Cortex of kidney (tissue), 1 donor: ENCODE measurements around the gene MORN3.
"Not testable (repeated sequence)": the region's sequence is repeated elsewhere in the genome, so short reads cannot be mapped to it uniquely, and the experiment has no call there.

Source experiments
- DNase-seq: peaks from one replicate; lab custom pipeline; 2025; lab: John Stamatoyannopoulos, UW

The MORN3 gene

DNA sequence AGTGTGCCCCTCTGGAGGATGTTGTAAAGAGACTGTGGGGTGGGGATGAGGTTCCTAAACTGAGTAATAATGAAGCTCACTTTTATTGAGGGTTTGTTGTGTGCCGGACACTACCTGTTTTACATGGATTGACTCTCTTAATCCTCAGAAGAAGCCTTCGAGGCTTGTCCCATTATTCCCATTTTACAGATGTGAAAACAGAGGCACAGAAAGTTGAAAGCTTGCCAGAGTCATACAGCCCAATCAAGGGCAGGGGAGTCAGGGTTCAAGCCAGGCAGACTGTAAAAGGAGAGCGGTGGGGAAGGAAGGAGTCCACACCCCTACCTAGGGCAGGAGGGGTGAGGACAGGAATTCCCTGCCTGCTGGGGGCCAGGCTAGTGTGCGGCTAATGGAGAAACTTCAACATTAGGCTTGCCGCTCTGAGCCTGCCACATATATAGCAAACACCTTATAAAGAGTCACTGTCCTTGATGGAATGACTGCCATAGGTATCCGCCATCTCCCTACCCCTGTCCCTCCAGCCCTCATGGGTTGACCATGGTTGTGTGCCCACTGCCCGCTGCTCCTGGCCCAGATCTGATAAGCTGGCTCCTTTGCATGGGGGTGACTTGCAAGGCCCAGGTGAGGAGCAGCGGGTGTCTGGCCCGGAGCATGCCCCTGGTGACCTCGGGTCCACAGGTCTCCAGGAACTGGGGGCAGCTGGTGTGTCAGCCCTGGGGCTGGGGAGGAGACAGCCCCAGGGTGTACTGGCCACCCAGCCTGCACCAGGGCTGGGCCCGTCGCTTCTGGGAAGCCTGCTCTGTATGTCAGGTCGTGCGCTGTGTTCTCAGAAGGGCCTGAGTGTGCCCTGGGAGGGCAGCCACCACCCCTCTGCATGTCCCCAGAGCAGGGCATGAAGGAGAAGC lies 30.9 kb downstream of the MORN3 start:
- DNase-seq, result no peak

DNA sequence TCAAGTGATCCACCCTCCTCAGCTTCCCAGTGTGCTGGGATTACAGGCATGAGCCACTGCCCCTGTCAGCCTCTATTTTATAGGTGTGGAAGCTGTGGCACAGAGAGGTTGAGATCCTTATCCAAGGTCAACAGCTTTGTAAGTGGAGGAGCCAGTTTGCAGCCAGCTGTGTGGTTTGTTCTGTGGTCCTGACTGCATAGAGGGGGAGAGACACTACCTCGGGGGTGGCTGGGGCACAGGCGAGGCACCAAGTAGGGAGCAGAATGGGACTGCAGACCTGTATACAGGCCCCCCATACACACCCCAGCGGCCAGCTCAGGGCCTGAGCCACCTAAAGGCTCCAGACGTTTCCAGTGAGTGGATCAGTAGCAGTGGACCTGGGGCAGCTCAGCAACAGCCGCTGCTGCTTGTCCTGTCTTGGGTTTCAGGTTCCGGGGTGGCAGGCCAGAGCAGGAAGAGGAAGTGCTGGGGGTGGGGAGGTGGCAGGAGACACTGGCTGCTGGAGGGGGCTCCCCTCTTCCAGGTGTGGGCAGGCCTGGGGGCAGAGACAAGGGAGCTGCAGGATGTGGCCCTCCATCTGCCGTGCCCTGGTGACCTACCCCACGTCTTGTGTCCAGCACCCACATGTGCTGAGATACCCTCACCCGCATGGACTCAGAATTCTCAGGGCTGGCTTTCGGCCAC lies 32.1 kb downstream of the MORN3 start:
- DNase-seq, result no peak

DNA sequence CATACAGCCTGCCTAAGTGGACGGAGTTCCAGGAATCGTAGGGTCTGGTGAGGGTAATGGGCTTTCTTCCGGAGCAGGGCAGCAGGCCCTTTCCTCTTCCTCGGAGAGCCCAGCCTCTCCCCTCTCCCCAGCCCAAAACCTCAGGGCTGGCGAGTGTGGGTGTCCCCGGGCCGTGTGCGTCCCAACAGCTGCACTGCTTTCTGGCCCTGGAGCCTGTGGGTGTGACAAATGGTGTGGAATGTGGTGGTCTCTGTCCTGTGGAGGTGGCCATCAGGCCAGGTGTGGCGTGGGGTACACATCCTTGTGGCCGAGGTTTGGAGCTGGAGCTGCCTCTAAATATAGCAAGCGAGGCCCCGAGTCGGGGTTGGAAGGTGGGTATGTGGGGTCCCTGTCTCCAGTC lies 34.6 kb downstream of the MORN3 start:
- no peak for DNase-seq

DNA sequence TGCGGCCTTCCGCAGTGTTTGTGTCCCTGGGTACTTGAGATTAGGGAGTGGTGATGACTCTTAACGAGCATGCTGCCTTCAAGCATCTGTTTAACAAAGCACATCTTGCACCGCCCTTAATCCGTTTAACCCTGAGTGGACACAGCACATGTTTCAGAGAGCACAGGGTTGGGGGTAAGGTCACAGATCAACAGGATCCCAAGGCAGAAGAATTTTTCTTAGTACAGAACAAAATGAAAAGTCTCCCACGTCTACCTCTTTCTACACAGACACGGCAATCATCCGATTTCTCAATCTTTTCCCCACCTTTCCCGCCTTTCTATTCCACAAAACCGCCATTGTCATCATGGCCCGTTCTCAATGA lies 35.6 kb downstream of the MORN3 start:
- not testable (repeated sequence) for DNase-seq

DNA sequence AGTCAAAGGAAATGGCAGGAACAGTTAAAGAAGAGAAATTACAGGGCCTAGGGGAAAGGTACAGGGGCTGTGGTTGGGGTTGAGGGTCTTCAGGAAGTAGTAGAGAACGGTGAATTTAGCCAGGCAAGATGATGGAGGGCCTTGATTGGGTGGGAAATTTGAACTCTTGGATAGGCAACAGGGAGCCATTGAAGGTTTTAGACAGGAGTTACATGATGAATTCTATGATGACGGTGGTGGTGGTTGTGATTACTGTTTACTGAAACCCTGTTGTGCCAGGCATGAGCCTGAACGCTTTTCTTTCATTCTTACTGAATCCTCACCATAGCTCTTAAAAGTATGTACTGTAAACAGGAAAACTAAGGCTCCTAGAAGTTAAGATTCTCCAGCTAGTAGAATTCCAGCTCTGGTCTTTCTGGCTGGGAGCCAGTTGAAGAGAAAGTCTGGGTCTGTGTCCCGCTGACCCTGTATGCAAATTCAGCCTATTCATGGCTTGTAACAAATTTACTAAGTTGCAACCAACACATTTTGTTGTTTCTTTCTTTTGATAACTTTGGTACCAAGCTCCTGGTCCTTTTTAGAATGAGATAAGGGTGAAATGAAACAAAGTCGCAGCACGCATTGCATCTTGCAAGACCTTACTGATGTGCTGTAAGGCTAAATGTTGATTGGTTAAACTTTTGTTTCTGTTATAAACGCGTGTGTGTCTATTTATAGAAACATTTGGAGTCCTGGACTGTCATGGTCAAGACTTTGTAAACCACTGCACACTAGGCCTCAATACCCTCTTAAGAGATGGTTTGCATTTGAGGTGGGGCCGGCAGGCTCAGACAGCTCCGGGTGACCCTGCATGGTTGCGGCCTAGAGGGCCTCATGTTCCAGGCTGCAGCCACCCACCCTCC lies 37.1 kb downstream of the MORN3 start:
- DNase-seq, result no peak

DNA sequence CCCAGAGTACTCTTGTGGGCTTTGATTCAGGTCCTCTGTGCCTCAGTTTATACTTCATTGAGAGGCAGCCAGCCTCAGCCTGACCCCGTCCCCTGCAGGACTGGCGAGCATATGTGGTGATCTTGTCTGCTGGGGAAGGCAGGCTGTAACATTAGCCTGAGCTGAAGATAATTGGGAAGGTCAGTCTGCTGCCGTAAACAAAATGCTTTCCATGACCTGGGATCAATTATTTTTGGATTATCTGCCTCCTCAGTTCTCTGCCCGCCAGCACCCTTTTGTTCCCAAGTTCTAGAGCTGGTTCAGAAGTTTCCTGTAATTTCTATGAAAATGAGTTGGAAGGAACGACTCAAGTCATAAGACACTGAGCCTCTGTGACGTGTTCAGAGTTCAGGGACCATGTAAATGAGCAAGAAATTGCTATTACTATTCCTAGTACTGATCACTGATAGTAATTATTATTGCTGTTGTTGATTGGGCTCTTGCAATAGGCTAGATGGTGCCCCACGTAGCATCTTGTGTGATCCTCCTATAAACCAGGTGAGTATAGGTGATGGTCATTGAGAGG lies 38.6 kb downstream of the MORN3 start:
- DNase-seq, result no peak

DNA sequence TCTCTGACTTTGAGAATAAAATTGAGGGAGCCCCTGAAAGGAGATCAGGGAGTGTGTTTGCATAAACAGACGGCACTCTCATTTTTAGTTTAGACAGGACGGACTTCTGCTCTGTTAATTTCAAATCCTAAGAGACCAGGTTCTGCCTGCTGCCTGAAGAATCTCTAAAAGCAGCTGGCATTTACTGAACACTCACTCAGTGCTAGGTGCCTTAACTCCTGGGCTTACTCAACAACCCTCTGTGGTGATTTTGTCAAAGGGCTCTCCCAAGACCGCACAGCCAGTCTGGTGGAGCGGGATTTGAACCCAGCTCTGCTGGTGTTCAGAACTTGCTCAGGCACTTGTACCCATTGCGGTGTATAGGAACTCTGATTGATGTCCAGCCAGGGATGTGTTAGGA lies 40.9 kb downstream of the MORN3 start:
- DNase-seq, result no peak

DNA sequence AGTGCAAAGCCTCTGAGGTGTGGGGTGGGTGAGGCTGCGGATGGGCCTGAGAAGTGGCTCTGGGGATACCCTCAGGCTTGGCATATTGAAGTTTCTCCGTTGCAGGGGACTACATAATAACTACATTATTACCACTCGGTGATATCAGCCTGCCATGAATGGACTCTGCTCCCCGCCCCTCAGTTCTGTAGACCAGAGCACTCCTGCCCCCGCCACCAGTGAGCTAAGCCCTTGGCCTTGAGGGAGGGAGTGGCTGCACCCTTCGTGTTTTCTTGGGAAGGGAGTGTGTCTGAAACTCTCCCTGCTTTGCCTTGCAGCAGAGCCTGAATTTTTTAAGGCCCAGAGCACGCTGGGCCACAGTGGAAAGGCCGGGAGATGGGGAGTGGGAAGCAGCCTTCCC lies 41.4 kb downstream of the MORN3 start:
- no peak for DNase-seq

DNA sequence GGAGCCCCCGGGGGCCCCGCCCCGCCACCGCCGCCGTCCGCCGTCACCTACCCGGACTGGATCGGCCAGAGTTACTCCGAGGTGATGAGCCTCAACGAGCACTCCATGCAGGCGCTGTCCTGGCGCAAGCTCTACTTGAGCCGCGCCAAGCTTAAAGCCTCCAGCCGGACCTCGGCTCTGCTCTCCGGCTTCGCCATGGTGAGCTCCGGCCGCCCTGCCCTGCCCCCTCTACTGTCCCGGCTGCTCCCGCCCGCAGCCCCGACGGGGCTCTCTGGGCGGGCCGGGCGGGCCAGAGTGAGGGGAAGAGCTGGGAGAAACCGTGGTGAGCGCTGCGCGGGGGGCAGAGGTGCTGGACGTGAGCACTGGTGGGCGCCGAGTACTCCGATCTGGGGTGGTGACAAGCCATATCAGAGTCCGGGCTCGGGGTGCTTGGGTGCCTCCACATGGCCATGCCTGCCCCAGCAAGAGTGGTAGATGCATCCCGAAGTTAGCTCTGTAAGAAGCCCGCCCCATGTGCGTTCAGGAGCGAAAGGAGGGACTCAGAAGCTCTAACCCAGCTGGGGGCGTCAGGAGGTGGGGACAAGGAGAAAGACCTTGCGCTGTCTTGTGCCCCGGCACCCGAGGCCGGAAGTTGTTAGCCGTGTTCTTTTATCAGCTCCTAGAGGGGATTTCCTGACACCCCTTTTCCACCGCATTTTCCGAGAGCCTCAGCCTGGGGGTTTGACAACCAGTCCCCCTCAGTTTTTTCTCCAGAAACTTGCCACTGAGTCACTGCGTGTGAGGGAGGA lies 42.4 kb downstream of the MORN3 start:
- no peak for DNase-seq

DNA sequence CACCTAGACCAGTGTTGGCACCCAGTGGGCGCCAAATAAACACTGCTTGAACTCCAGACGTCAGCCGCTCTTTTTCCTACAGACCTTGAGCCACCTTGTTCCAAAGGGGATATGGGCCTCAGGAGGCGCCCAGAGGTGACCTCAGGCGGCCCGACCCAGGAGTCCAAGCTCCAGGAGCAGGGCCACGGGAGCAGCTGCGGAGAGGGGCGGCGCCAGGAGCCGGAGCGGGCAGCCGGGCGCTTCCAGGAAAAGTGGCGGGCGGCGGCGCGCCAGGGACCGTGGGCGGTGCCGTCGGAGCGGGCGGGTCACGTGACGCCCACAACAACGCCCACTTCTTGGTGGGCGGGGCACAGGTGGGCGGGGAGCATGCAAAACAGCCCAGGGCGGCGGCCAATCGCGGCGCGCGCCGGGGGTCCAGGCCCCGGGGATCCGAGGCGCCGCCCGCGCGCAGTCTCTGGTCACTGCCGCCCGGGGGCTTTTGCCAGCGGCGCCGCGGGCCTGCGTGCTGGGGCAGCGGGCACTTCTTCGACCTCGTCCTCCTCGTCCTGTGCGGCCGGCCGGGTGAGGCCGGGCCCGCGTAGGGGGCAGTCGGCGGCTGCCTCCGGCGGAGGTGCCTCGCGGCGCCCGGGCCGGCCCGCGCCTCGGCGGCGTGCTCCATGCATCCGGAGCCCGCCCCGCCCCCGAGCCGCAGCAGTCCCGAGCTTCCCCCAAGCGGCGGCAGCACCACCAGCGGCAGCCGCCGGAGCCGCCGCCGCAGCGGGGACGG lies 43.2 kb downstream of the MORN3 start, which contains the start of gene ORAI1:
TSS of gene ORAI1 (plus strand) at position 444 of the 766 bp plus-strand sequence.
- peak; percentile 77 for DNase-seq

DNA sequence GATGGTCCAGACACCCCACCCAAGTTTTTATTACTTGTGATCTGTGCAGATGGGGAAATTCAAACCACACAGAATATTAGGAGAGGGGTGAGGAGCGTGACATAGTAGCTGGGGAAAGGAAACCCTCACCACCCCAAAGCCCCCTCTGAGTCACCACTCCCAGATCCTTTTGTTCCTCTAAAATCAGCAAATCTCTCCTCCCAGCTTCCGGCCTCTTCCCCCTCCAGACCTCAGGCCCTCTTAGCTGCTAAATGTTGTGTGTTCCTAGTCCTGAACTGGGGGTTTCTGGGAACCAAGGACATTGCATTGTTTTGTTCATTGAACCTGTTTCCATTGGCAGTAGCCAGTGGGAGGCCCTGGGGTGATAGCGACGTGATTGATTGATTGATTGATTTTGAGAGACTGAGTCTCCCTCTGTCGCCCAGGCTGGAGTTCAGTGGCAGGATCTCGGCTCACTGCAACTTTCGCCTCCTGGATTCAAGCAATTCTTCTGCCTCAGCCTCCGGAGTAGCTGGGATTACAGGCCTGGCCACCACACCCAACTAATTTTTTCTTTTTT lies 49.0 kb downstream of the MORN3 start:
- DNase-seq, result no peak

DNA sequence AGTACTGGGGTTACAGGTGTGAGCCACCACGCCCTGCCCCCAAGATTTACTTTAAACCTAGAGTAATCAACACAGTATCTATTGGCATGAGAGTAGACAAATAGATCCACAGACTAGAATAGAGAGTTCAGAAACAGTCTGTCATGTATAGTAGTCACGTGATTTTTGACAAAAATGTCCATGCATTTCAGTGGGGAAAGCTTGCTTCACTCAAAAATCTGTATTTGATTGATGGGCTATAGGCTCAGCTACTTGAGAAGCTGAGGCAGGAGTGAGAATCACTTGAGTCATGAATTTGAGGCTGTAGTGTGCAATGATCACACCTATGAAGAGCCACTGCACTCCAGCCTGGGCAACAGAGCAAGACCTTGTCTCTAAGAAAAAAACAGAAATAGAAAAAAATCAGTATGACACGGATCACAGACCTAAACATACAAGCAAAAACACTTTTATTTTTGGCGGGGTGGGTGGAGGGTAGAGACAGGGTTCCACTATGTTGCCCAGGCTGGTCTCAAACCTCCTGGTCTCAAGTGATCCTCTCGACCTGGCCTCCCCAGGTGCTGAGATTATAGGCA lies 50.7 kb downstream of the MORN3 start:
- no peak for DNase-seq

DNA sequence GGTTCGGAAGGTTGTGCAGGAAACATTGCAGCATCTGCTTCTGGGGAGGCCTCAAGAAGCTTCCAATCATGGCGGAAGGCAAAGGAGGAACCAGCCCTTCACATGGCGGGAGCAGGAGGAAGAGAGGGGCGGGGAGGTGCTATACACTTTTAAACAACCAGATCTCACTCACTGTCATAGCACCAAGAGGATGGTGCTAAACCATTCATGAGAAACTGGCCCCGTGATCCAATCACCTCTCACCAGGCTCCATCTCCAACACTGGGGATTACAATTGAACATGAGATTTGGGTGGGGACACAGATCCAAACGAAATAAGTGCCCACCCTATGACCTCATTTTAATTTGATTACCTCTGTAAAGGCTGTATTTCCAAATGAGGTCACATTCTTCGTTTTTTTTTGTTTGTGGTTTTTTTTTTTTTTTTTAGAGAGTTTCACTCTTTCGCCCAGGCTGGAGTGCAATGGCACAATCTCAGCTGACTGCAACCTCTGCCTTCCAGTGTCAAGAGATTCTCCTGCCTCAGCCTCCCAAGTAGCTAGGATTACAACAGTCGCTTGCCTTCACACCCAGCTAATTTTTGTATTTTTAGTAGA lies 54.5 kb downstream of the MORN3 start:
- DNase-seq, result no peak

DNA sequence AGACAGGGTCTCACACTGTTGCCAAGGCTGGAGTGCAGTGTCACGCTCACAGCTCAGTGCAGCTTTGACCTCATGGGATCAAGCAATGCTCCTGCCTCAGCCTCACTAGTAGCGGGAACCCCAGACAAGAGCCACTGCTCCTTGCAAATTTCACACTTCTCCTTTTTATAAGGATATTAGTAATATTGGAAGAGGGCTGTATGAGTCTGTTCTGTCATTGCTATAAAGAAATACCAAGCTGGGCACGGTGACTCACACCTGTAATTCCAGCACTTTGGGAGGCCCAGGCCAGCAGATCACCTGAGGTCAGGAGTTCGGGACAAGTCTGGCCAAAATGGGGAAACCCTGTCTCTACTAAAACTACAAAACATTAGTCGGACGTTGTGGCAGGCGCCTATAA lies 56.0 kb downstream of the MORN3 start:
- DNase-seq, result no peak

DNA sequence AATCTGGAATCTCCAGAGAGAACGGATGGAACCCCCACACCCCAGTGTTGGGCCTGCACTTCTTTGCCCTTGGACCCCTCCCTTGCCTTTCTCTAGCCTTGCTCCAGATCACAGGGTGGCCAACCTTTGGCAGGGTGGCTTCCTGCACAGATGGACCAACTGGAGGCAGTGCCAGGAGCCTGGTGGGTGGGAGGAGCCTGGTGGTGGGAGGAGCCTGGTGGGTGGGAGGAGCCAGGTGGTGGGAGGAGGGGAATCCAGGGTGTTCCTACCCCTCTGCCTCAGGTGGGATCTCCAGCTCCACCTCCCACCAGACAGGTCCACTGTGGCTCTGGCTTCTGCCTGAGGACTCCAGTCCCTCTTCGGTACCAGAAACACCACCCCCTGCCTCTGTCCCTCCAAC lies 58.1 kb downstream of the MORN3 start:
- DNase-seq, result no peak

DNA sequence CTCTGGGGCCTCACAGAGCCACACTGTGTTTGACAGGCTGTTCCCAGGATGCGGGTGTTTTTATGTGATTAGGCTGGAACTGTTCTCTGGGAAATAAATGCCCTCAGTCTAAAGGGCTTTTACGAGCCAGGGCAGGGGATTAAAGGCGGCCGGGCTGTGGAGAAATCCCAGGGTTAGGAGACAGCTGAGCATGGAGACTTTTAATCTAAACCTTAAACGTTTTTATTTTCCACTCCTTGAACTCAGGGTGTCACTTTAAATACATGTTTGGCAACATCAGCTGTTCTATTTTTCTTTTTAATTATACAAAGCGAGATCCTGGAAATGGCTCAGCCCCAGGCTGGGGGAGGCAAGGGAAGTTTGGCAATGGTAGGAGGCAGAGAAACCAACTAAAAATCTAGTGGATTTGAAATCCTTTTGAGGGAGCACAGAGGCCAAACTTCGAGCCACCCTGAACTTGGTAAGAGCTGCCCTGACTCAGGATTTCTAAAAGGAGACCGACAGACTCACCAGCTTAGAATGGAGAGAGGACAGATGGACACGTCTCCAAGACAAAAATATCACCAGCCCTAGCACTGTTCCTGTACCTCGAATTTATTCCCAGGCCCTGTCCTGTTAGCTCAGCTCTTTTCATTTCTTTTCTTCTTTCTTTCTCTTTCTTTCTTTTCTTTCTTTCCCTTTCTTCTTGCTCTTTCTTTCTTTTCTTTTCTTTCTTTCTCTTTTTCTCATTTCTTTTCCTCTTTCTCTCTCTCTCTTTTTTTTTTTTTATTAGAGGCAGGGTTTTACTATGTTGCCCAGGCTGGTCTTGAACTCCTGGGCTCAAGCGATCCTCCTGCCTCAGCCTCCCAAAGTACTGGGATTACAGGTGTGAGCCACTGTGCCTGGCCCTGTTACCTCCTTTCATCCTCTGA lies 59.0 kb downstream of the MORN3 start:
- no peak for DNase-seq

DNA sequence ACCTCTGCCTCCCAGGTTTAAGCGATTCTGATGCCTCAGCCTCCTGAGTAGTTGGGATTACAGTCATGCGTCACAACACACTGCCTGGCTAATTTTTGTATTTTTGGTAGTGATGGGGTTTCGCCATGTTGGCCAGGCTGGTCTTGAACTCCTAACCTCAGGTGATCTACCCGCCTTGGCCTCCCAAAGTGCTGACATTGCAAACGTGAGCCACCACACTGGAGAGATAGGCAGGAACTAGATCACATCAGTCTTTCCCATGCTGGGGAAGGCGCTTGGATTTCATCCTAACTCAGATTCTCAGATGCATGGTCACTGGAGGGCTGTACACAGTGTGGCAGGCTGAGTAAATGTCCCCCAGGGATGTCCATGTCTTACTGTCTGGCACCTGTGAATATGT lies 61.2 kb downstream of the MORN3 start:
- no peak for DNase-seq

DNA sequence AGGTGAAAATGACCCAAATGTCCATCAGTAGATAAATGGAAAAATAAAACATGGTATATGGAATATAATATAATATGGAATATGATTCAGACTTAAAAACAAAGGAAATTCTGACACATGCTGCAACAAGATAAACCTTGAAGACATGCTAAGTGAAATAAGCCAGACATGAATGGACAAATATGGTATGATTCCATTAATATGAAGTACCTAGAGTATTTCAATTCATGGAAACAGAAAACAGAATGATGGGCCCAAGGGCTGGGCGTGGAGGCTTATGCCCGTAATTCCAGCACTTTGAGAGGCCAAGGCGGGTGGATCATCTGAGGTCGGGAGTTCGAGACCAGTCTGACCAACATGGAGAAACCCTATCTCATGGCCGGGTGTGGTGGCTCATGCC lies 65.9 kb downstream of the MORN3 start:
- no peak for DNase-seq
